Endothelial cell of umbilical vein (primary cell): ENCODE results near the gene MMP24. TPM values are rescaled to one million over a fixed set of nuclear protein-coding genes. Genes with fewer than 3 reads are reported as not detected.
A peak's percentile ranks its signal among the peaks of the same experiment; 100 is the strongest.

ENCODE experiments used
- BruUV-seq: library from RNA; stranded (reverse); fragments of 400-500 nt; replicated peaks from 2 replicates; lab custom pipeline; 2021; lab: Mats Ljungman, UMichigan
- CTCF ChIA-PET: fragments of 300-600, 350-600 bp; sonication (Branson Sonifier 250); formaldehyde crosslinking; loops from one replicate; lab custom pipeline; 2021; ENCODE audit warnings: antibody characterized with exemption, inconsistent platforms; lab: Charles Lee
- POLR2A ChIA-PET: fragments of 300-600, 350-600 bp; sonication (Branson Sonifier 250); formaldehyde crosslinking; loops from one replicate; lab custom pipeline; 2021; ENCODE audit warnings: antibody characterized with exemption, inconsistent platforms; lab: Charles Lee
- DNase-seq: peaks from one replicate; pipeline ENCODE4 v3.0.0-alpha.2; 2011; ENCODE audit warnings: low read depth, low spot score
- FAIRE-seq: peaks from 2 replicates; lab custom pipeline; 2011; peaks lifted over from hg19 to GRCh38; lab: Jason Lieb, UNC
- H2AFZ ChIP-seq: 2 replicates; pipeline ENCODE4 v1.6.0; 2012; ENCODE audit warnings: low read depth, low read length, control low read depth, inconsistent platforms
- H3K27ac ChIP-seq: 2 replicates; pipeline ENCODE4 v1.5.1; 2011; ENCODE audit warnings: low read depth, mild to moderate bottlenecking, control low read depth, low read length, moderate library complexity; ENCODE audit not compliant: insufficient read depth
- H3K27me3 ChIP-seq, 2 experiments: 2 replicates each; pipeline versions ENCODE4 v1.6.0 to v1.6.1; 2011; ENCODE audit warnings: low read length in 2 of 2, mixed read lengths in 1 of 2; ENCODE audit not compliant: control insufficient read depth in 2 of 2, insufficient read depth in 2 of 2
- H3K36me3 ChIP-seq, 2 experiments: 2 replicates in 1 of 2; 3 replicates in 1 of 2; pipeline ENCODE4 v1.5.1; 2011; ENCODE audit warnings: low read length in 2 of 2, mild to moderate bottlenecking in 1 of 2, moderate library complexity in 1 of 2; ENCODE audit not compliant: control insufficient read depth in 2 of 2, insufficient read depth in 2 of 2; ENCODE audit errors: extremely low read depth in 1 of 2
- H3K4me1 ChIP-seq: 3 replicates; pipeline ENCODE4 v1.5.1; 2011; ENCODE audit warnings: mild to moderate bottlenecking, low read length; ENCODE audit not compliant: control insufficient read depth, insufficient read depth; ENCODE audit errors: extremely low read depth
- H3K4me2 ChIP-seq: 2 replicates; pipeline ENCODE4 v1.6.1; 2011; ENCODE audit warnings: low read length, control low read depth, mixed read lengths; ENCODE audit not compliant: insufficient read depth
- H3K4me3 ChIP-seq, 3 experiments: fragments of 200-600 bp in 1 of 3; sonication (generic), shearing (Covaris generic) in 1 of 3; replicated peaks in 1 of 3; 2 replicates each; pipeline ENCODE4 v1.5.1; 2011 to 2016; ENCODE audit warnings: control low read depth in 3 of 3, low read length in 3 of 3, mild to moderate bottlenecking in 2 of 3, inconsistent platforms in 1 of 3, low read depth in 1 of 3, moderate library complexity in 1 of 3; ENCODE audit not compliant: insufficient read depth in 1 of 3
- H3K79me2 ChIP-seq: 2 replicates; pipeline ENCODE4 v1.6.0; 2012; ENCODE audit warnings: low read length, inconsistent platforms; ENCODE audit not compliant: control insufficient read depth, insufficient read depth
- H3K9ac ChIP-seq: replicated peaks from 2 replicates; pipeline ENCODE3; 2011; ENCODE audit warnings: low read length, control low read depth; ENCODE audit not compliant: insufficient read depth; ENCODE audit errors: extremely low read depth
- H3K9me1 ChIP-seq: replicated peaks from 3 replicates; pipeline ENCODE4 v1.6.0; 2011; ENCODE audit warnings: mild to moderate bottlenecking, low read length; ENCODE audit not compliant: control insufficient read depth, insufficient read depth; ENCODE audit errors: extremely low read depth
- H3K9me3 ChIP-seq: replicated peaks from 2 replicates; pipeline ENCODE4 v1.5.1; 2012; ENCODE audit warnings: low read length, inconsistent platforms; ENCODE audit not compliant: control insufficient read depth, insufficient read depth
- H4K20me1 ChIP-seq: replicated peaks from 2 replicates; pipeline ENCODE3; 2011; ENCODE audit warnings: mild to moderate bottlenecking, low read length; ENCODE audit not compliant: control insufficient read depth, insufficient read depth; ENCODE audit errors: extremely low read depth
- CTCF ChIP-seq, 2 donors: IDR thresholded peaks; 1 replicate in 1 of 2; 2 replicates in 1 of 2; pipeline ENCODE4 v1.5.1; 2011; ENCODE audit warnings: low read length in 2 of 2, mild to moderate bottlenecking in 2 of 2, moderate library complexity in 2 of 2, control low read depth in 1 of 2, inconsistent platforms in 1 of 2, low read depth in 1 of 2; ENCODE audit not compliant: insufficient read depth in 1 of 2; ENCODE audit errors: extremely low read depth in 1 of 2
- EZH2 ChIP-seq: IDR thresholded peaks from 2 replicates; pipeline ENCODE4 v1.6.1; 2012; ENCODE audit warnings: borderline replicate concordance, low read depth, mild to moderate bottlenecking, moderate library complexity, low read length, inconsistent platforms; ENCODE audit not compliant: severe bottlenecking
- FOS ChIP-seq: IDR thresholded peaks from 2 replicates; pipeline ENCODE4 v1.6.1; 2011; ENCODE audit warnings: mild to moderate bottlenecking, low read length, moderate library complexity, borderline replicate concordance; ENCODE audit not compliant: insufficient read depth
- GATA2 ChIP-seq: IDR thresholded peaks from 2 replicates; pipeline ENCODE4 v1.7.0; 2011; ENCODE audit warnings: low read depth, mild to moderate bottlenecking, moderate library complexity, mixed read lengths, low read length; ENCODE audit not compliant: insufficient read length, insufficient read depth
- JUN ChIP-seq: IDR thresholded peaks from 2 replicates; pipeline ENCODE4 v1.6.1; 2011; ENCODE audit warnings: borderline replicate concordance, low read depth; ENCODE audit not compliant: insufficient read length, insufficient read depth
- MYC ChIP-seq: IDR thresholded peaks from one replicate; pipeline ENCODE4 v1.6.1; 2011; ENCODE audit warnings: mild to moderate bottlenecking, low read depth, low read length
- POLR2A ChIP-seq: IDR thresholded peaks from 2 replicates; pipeline ENCODE4 v1.6.1; 2012; ENCODE audit warnings: low read depth, mild to moderate bottlenecking, control low read depth, low read length
- POLR2AphosphoS5 ChIP-seq: IDR thresholded peaks from 2 replicates; pipeline ENCODE4 v1.6.1; 2012; ENCODE audit warnings: low read depth, mild to moderate bottlenecking, control low read depth, low read length, moderate library complexity; ENCODE audit not compliant: insufficient read depth
- dilution Hi-C: fragments of 300-500 bp; cut with MboI; formaldehyde crosslinking; loops from one replicate; pipeline ENCODE4 v1.15.0; 2019; ENCODE audit warnings: low sequenced_read_pairs; ENCODE audit not compliant: extremely low pct_ligation_motif_present
- intact Hi-C: fragments of 100-400 bp; cut with micrococcal nuclease; formaldehyde crosslinking; loops from one replicate; pipeline ENCODE4 v1.10.0; 2022
- polyA plus RNA-seq, 4 experiments: library from polyadenylated mRNA; depleted of rRNA in 3 of 4; stranded (reverse) in 3 of 4; unstranded in 1 of 4; fragments of >200 nt; gene quantifications; 2 replicates each; pipeline versions ENCODE4 v1.2.1 to v1.2.3, GENCODE V29; 2011 to 2012; ENCODE audit warnings: missing spikeins in 1 of 4
- total RNA-seq: library from RNA; stranded (reverse); gene quantifications from 2 replicates; pipeline ENCODE4 v1.2.3, GENCODE V29; 2021
- TF ChIP-seq, protein P1 (sequence below): IDR thresholded peaks from 2 replicates; pipeline ENCODE4 v1.6.1; 2011; ENCODE audit not compliant: insufficient read depth, insufficient read length

The MMP24 gene
- total and polyA plus RNA-seq, 2 donors (not counting 3 experiments of a cell fraction or from before 2014, with no cell fraction given): 0.27 to 0.54 TPM

DNA sequence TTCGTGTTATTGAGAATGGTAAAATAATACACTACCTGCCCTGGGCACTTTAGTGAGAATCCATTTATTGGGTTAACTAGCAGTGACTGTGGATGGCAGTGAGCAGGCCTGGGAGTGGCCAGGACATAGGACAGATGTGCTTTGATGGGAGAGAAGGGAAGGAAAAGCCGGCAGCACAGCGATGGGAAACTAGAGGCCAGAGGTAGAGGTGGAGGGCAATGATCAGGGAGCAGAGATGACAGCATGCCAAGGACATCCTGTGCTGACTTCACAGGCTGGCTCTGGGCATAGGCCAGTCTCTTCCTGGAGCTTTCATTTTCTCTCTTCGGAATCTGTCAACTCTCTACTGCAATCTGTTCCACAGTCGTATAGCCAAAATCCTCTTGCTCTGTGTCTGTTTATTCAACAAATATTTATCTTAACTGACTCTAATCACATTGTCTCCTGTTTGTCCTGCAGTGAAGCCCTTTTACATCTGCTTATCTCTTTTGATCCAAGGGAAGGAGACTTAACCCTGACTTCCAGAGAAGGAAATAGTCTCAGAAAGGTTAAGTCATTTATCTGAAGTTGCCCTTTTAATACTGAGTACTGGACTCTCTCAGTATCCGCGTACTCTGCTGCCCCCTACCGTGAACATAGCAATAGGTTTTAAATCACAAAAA lies 18.4 kb upstream of the MMP24 start:
- TF ChIP-seq GATA2 (peak; percentile 80), POLR2AphosphoS5 (no peak), CTCF (IDR thresholded peaks at IDR 0.05; ENCODE audit: extremely low read depth in 1 of 2, insufficient read depth in 1 of 2, low read depth in 1 of 2, low read length in 2 of 2) (peak; percentile 62 to 66), FOS (no peak), EZH2 (no peak), POLR2A (peak; percentile 16), MYC (no peak), JUN (no peak)
- TF ChIP-seq, protein P1, sequence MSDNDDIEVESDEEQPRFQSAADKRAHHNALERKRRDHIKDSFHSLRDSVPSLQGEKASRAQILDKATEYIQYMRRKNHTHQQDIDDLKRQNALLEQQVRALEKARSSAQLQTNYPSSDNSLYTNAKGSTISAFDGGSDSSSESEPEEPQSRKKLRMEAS: no peak
- peak overlapping the region; percentile 77 for H3K4me2 ChIP-seq
- intact Hi-C loops: loop anchor here (1.0 to 5.0 kb wide), 7 partner anchors 36 to 374 kb away; partner anchors contain the start of gene PROCR
- no peaks in the 10 kb centered on the region for H3K9me3 ChIP-seq
- no peak overlapping the region for H3K9ac ChIP-seq
- FAIRE-seq: peak; percentile 87
- DNase-seq: peak; percentile 92
- H2AFZ ChIP-seq: peak overlapping the region; percentile 8
- ChIA-PET POLR2A (interaction anchor here (0.6 kb wide), 1 partner anchor 112 kb away, joined by 3 read pairs; no protein-coding TSS in a partner anchor), CTCF (interaction anchor here (0.6 to 6.7 kb wide), 42 partner anchors 10 to 375 kb away, joined by 3 to 294 read pairs (median 4); partner anchors contain the start of genes ACSS2, EDEM2, MMP24 and MMP24OS)
- dilution Hi-C loops: no loop called here
- H4K20me1 ChIP-seq: no peaks in the 10 kb centered on the region
- no peaks in the 10 kb centered on the region for H3K9me1 ChIP-seq
- BruUV-seq: no TSS peak
- H3K36me3 ChIP-seq: no peaks in the 10 kb centered on the region
- H3K27ac ChIP-seq: peak overlapping the region; percentile 53
- H3K4me1 ChIP-seq: peaks cover 6% of the 10 kb centered on the region
- H3K4me3 ChIP-seq: peak overlapping the region in 1 of 3 experiments; percentile 42
- no peaks in the 10 kb centered on the region for H3K27me3 ChIP-seq
- H3K79me2 ChIP-seq: no peaks in the 10 kb centered on the region
